Lower leg skin (tissue), 4 donors: Measurements from ENCODE around the gene PTPRN2. TPM values are rescaled to one million over a fixed set of nuclear protein-coding genes. Genes with fewer than 3 reads are reported as not detected.
"Not testable (repeated sequence)": the region's sequence is repeated elsewhere in the genome, so short reads cannot be mapped to it uniquely, and the experiment has no call there.

Experiments used
- DNase-seq, 2 donors: peaks; one replicate each; pipeline ENCODE4 v3.0.0-alpha.2; 2019; ENCODE audit warnings: low spot score in 2 of 2
- H3K4me3 ChIP-seq: fragments of 200-600 bp; sonication (generic); 2 replicates; pipeline ENCODE4 v1.5.1; 2017; ENCODE audit warnings: mild to moderate bottlenecking, low read depth; ENCODE audit not compliant: poor library complexity, severe bottlenecking
- CTCF ChIP-seq, 3 donors: fragments of 450-650 bp; IDR thresholded peaks; one replicate each; pipeline ENCODE4 v1.5.1; 2016; ENCODE audit warnings: antibody characterized with exemption in 3 of 3, mild to moderate bottlenecking in 3 of 3, moderate library complexity in 2 of 3
- POLR2A ChIP-seq, 2 donors: fragments of 450-650 bp; IDR thresholded peaks; one replicate each; pipeline ENCODE4 v1.6.1; 2016 to 2017; ENCODE audit warnings: antibody characterized with exemption in 2 of 2, mild to moderate bottlenecking in 1 of 2, moderate library complexity in 1 of 2
- WGBS, 2 donors: methylation state at CpG; one replicate each; pipeline ENCODE4 v1.1.5; 2018; 5-methylcytosine and 5-hydroxymethylcytosine counted together
- intact Hi-C: fragments of 100-400 bp; cut with DNase I; formaldehyde crosslinking; loops from one replicate; pipeline ENCODE4 v1.15.0; 2023; ENCODE audit warnings: low total_unique reads
- total RNA-seq, 4 donors: library from RNA; depleted of rRNA; stranded (reverse); fragments of >200 nt; gene quantifications; one replicate each; pipeline ENCODE4 v1.1.0, GENCODE V29; 2016

PTPRN2 gene
- total RNA-seq, 4 donors from 2014 or later: 0.11 to 1.6 (median 0.92) TPM

- WGBS, 2 donors: 64 to 69% methylated on average over 12 to 13 of the region's 13 CpGs
- DNase-seq: no peak
- intact Hi-C loops: no loop called here
- no peak overlapping the region for H3K4me3 ChIP-seq
- TF ChIP-seq POLR2A (IDR thresholded peaks at IDR 0.05) (no peak), CTCF (IDR thresholded peaks at IDR 0.05) (no peak)
Measured at GRCh38 chr7:158227258-158227984, 360.2 kb downstream of the PTPRN2 start.

- intact Hi-C loops: no loop called here
Measured at GRCh38 chr7:158216198-158216597, 371.4 kb downstream of the PTPRN2 start.

GRCh38 chr7:158209435-158209834, 378.2 kb downstream of the PTPRN2 start:
- TF ChIP-seq CTCF (IDR thresholded peaks at IDR 0.05) (no peak), POLR2A (IDR thresholded peaks at IDR 0.05) (no peak)
- WGBS, 2 donors: 67 to 70% methylated on average over 1 of the region's 1 CpG
- intact Hi-C loops: no loop called here
- DNase-seq: no peak
- no peak overlapping the region for H3K4me3 ChIP-seq

More at GRCh38 chr7:158216198-158216597, 371.4 kb downstream of the PTPRN2 start:
- no peak for DNase-seq
- no peak overlapping the region for H3K4me3 ChIP-seq
- TF ChIP-seq POLR2A (IDR thresholded peaks at IDR 0.05) (no peak), CTCF (IDR thresholded peaks at IDR 0.05) (no peak)

GRCh38 chr7:158206341-158206740, 381.3 kb downstream of the PTPRN2 start:
- DNase-seq: no peak
- 84 to 90% methylated on average over 6 of the region's 6 CpGs for WGBS, 2 donors
- no peak overlapping the region for H3K4me3 ChIP-seq
- TF ChIP-seq POLR2A (IDR thresholded peaks at IDR 0.05) (no peak), CTCF (IDR thresholded peaks at IDR 0.05) (no peak)
- intact Hi-C loops: no loop called here

GRCh38 chr7:158204453-158204852, 383.2 kb downstream of the PTPRN2 start:
- TF ChIP-seq CTCF (IDR thresholded peaks at IDR 0.05) (no peak), POLR2A (IDR thresholded peaks at IDR 0.05) (no peak)
- no peak overlapping the region for H3K4me3 ChIP-seq
- 72 to 85% methylated on average over 4 of the region's 4 CpGs for WGBS, 2 donors
- DNase-seq: no peak
- intact Hi-C loops: no loop called here

GRCh38 chr7:158203948-158204347, 383.7 kb downstream of the PTPRN2 start:
- H3K4me3 ChIP-seq, DNase-seq, intact Hi-C loops: not testable (repeated sequence)
- 18 to 25% methylated on average over 35 to 36 of the region's 42 CpGs for WGBS, 2 donors
